ENCODE data around the gene ACOT4. TPM values are rescaled to one million over a fixed set of nuclear protein-coding genes. Genes with fewer than 3 reads are reported as not detected.

Gene ACOT4
- total RNA-seq, 8 experiments from 2014 or later = 0.16 to 0.52 (median 0.43) TPM; not detected in 2

GRCh38 chr14:73645248-73645610, 53.6 kb downstream of the ACOT4 start:
- Histone ChIP-seq H3K27ac (peak overlapping the region in 1 of 2 donors; percentile 84), H3K4me1 (replicated peaks in 1 of 2) (peaks cover 5 to 11% of the 10 kb centered on the region in 2 donors), H3K4me3 (peak overlapping the region; percentile 66 to 79 (median 68))
- in situ Hi-C loops (cut with MboI; ENCODE audit: low pct_unique_long_range_greater_than_20kb in 2 of 9, low sequenced_read_pairs in 9 of 9, unreplicated experiment in 9 of 9) = loop anchor here in 2 of 9 experiments (25.0 kb wide), 1 partner anchor 133 kb away; no protein-coding TSS in a partner anchor
- 0 to 6% (median 0%) methylated on average over 1 to 6 of the region's 7 CpGs; no CpG with 5 or more reads in 3 of the 10 experiments for WGBS, 10 experiments
- ATAC-seq (replicated peaks in 6 of 8) = peak in 2 of 8 experiments; percentile 2

Other genes starting within 250 kb of the ACOT4 start
- 10 to 100 TPM; 13.4 to 56.8 (median 25.3) TPM for gene NUMB, start 133.3 kb upstream of the ACOT4 start, total RNA-seq
- 10 to 100 TPM in 7 of 8 experiments, 1 to 10 TPM in 1; 9.4 to 15.0 (median 11.9) TPM for gene RIOX1, start 100.9 kb upstream of the ACOT4 start, total RNA-seq
- gene ACOT1, start 54.7 kb upstream of the ACOT4 start, total RNA-seq = 1 to 10 TPM in 6 of 8 experiments, under 1 TPM in 2; 0.71 to 4.1 (median 1.5) TPM
- 1 to 10 TPM in 3 of 8 experiments, under 1 TPM in 5; 0.17 to 1.5 (median 0.63) TPM for gene HEATR4, start 32.9 kb upstream of the ACOT4 start, total RNA-seq
- 10 to 100 TPM in 3 of 8 experiments, 1 to 10 TPM in 5; 2.5 to 29.6 (median 5.3) TPM for gene ACOT2, start 22.7 kb upstream of the ACOT4 start, total RNA-seq
- gene ACOT6, start 20.6 kb downstream of the ACOT4 start, total RNA-seq = under 1 TPM in 4 of 8 experiments, not detected in 4; 0.29 to 0.63 (median 0.40) TPM
- gene DNAL1, start 53.1 kb downstream of the ACOT4 start, total RNA-seq = 10 to 100 TPM in 7 of 8 experiments, 1 to 10 TPM in 1; 9.7 to 32.1 (median 12.2) TPM
- gene PNMA1, start 122.5 kb downstream of the ACOT4 start, total RNA-seq = 100 to 1,000 TPM in 1 of 8 experiments, 10 to 100 TPM in 7; 16.7 to 102 (median 50.9) TPM

All from motor neuron (in vitro differentiated cells).